HCT116 (cell line): ENCODE data around the gene APBB2. TPM values are rescaled to one million over a fixed set of nuclear protein-coding genes. Genes with fewer than 3 reads are reported as not detected.

Experiments
- ATAC-seq: fragments of 200-7000 bp; cut with Tn5 transposase; 2 replicates; pipeline ENCODE4 v1.9.1; 2020; ENCODE audit warnings: mild to moderate bottlenecking, moderate library complexity
- BruUV-seq: library from RNA; stranded (reverse); fragments of 400-500 nt; replicated peaks from 2 replicates; lab custom pipeline; 2021; lab: Mats Ljungman, UMichigan
- CTCF ChIA-PET: fragments of 300-600 bp; sonication (Branson Sonifier 250); formaldehyde crosslinking; loops from one replicate; lab custom pipeline; 2021; ENCODE audit warnings: antibody characterized with exemption; lab: Charles Lee
- POLR2A ChIA-PET: fragments of 300-600, 350-600 bp; sonication (Branson Sonifier 250); formaldehyde crosslinking; loops from one replicate; lab custom pipeline; 2021; ENCODE audit warnings: antibody characterized with exemption; lab: Charles Lee
- RAD21 ChIA-PET, 2 experiments: fragments of 300-600 bp; sonication (Branson Sonifier 250); formaldehyde crosslinking; loops; one replicate each; lab custom pipeline; 2023; ENCODE audit warnings: low total read pairs in 2 of 2; ENCODE audit not compliant: uncharacterized antibody in 2 of 2, unreplicated experiment in 2 of 2, low non-redundant PET in 1 of 2; lab: Charles Lee
- DNase-seq: peaks from one replicate; pipeline ENCODE4 v3.0.0-alpha.2; 2010; ENCODE audit warnings: low read depth, low spot score
- H2AFZ ChIP-seq: fragments of 200-600 bp; shearing (Covaris generic), sonication (generic); 2 replicates; pipeline ENCODE4 v1.6.1; 2017; ENCODE audit warnings: low read depth, mixed run types, mixed read lengths, antibody characterized with exemption, low read length; ENCODE audit not compliant: poor library complexity, severe bottlenecking
- H3K27ac ChIP-seq: 2 replicates; pipeline ENCODE4 v1.5.1; 2012; ENCODE audit warnings: low read depth, low read length
- H3K27me3 ChIP-seq: fragments of 200-600 bp; sonication (generic); 2 replicates; pipeline ENCODE4 v1.6.1; 2016; ENCODE audit warnings: mixed run types, low read length, mixed read lengths; ENCODE audit not compliant: insufficient read depth
- H3K36me3 ChIP-seq, 2 experiments: fragments of 200-500 bp in 1 of 2; fragments of 200-600 bp in 1 of 2; sonication (Bioruptor generic) in 1 of 2; sonication (generic) in 1 of 2; 2 replicates each; pipeline versions ENCODE4 v1.5.1 to v1.6.1; 2014 to 2016; ENCODE audit warnings: low read length in 2 of 2, inconsistent platforms in 1 of 2, mixed read lengths in 1 of 2, mixed run types in 1 of 2; ENCODE audit not compliant: insufficient read depth in 2 of 2, control insufficient read depth in 1 of 2
- H3K4me1 ChIP-seq, 2 experiments: fragments of 200-600 bp in 1 of 2; sonication (generic) in 1 of 2; 2 replicates each; pipeline versions ENCODE4 v1.5.1 to v1.6.1; 2012 to 2017; ENCODE audit warnings: low read length in 2 of 2, inconsistent platforms in 1 of 2, mild to moderate bottlenecking in 1 of 2, mixed read lengths in 1 of 2, mixed run types in 1 of 2, moderate library complexity in 1 of 2; ENCODE audit not compliant: insufficient read depth in 2 of 2, control insufficient read depth in 1 of 2
- H3K4me2 ChIP-seq: fragments of 200-600 bp; sonication (generic); 2 replicates; pipeline ENCODE4 v1.6.1; 2017; ENCODE audit warnings: mixed run types, low read length, mixed read lengths
- H3K4me3 ChIP-seq, 2 experiments: fragments of 200-600 bp in 1 of 2; sonication (generic) in 1 of 2; replicated peaks in 1 of 2; 2 replicates each; pipeline ENCODE4 v1.5.1; 2011 to 2016; ENCODE audit warnings: low read length in 2 of 2, control low read depth in 1 of 2, low read depth in 1 of 2, mild to moderate bottlenecking in 1 of 2, mixed read lengths in 1 of 2, mixed run types in 1 of 2
- H3K79me2 ChIP-seq: fragments of 200-600 bp; sonication (generic); 2 replicates; pipeline ENCODE4 v1.6.1; 2017; ENCODE audit warnings: mild to moderate bottlenecking, mixed run types, low read length, moderate library complexity, mixed read lengths; ENCODE audit not compliant: insufficient read depth
- H3K9ac ChIP-seq: fragments of 200-600 bp; sonication (generic); 2 replicates; pipeline ENCODE4 v1.6.1; 2016; ENCODE audit warnings: low read length, mixed read lengths
- H3K9me2 ChIP-seq: fragments of 200-600 bp; sonication (generic), shearing (Covaris generic); 2 replicates; pipeline ENCODE4 v1.6.1; 2017; ENCODE audit warnings: mixed run types, mild to moderate bottlenecking, moderate library complexity; ENCODE audit not compliant: insufficient read depth
- H3K9me3 ChIP-seq, 2 experiments: fragments of 200-500 bp in 1 of 2; fragments of 200-600 bp in 1 of 2; sonication (Bioruptor generic) in 1 of 2; sonication (generic) in 1 of 2; 2 replicates each; pipeline ENCODE4 v1.6.1; 2014 to 2017; ENCODE audit warnings: low read length in 2 of 2, mixed read lengths in 2 of 2, inconsistent platforms in 1 of 2, low read depth in 1 of 2, mild to moderate bottlenecking in 1 of 2, mixed run types in 1 of 2, moderate library complexity in 1 of 2; ENCODE audit not compliant: control insufficient read depth in 1 of 2, insufficient read depth in 1 of 2
- H4K20me1 ChIP-seq: fragments of 200-600 bp; sonication (generic), shearing (Covaris generic); 2 replicates; pipeline ENCODE4 v1.6.1; 2017; ENCODE audit warnings: mixed run types, mild to moderate bottlenecking, moderate library complexity; ENCODE audit not compliant: insufficient read depth
- CBX3 ChIP-seq: IDR thresholded peaks from 2 replicates; pipeline ENCODE4 v1.6.1; 2012; ENCODE audit warnings: low read depth
- CEBPB ChIP-seq: IDR thresholded peaks from 2 replicates; pipeline ENCODE4 v1.6.1; 2012; ENCODE audit warnings: low read depth
- EGR1 ChIP-seq: IDR thresholded peaks from 2 replicates; pipeline ENCODE4 v1.6.1; 2012; ENCODE audit warnings: low read depth
- ELF1 ChIP-seq: IDR thresholded peaks from 2 replicates; pipeline ENCODE4 v1.6.1; 2012; ENCODE audit warnings: low read depth, borderline replicate concordance
- EZH2phosphoT487 ChIP-seq: fragments of 200-600 bp; IDR thresholded peaks from 2 replicates; pipeline ENCODE4 v1.6.1; 2018; ENCODE audit warnings: antibody characterized with exemption, borderline replicate concordance
- FOSL1 ChIP-seq: IDR thresholded peaks from 2 replicates; pipeline ENCODE4 v1.6.1; 2012; ENCODE audit warnings: low read depth
- JUND ChIP-seq: IDR thresholded peaks from 2 replicates; pipeline ENCODE4 v1.6.1; 2012
- MAX ChIP-seq: IDR thresholded peaks from 2 replicates; pipeline ENCODE4 v1.6.1; 2012
- POLR2A ChIP-seq: IDR thresholded peaks from 2 replicates; pipeline ENCODE4 v1.7.0; 2011; ENCODE audit warnings: borderline replicate concordance; ENCODE audit not compliant: insufficient read depth, insufficient read length; ENCODE audit errors: extremely low read depth
- RAD21 ChIP-seq: IDR thresholded peaks from 2 replicates; pipeline ENCODE4 v1.6.1; 2012; ENCODE audit warnings: low read depth, mild to moderate bottlenecking
- SIN3A ChIP-seq: IDR thresholded peaks from 2 replicates; pipeline ENCODE4 v1.6.1; 2012; ENCODE audit warnings: low read depth
- SP1 ChIP-seq: IDR thresholded peaks from 2 replicates; pipeline ENCODE4 v1.6.1; 2012; ENCODE audit warnings: low read depth
- TCF7L2 ChIP-seq: IDR thresholded peaks from 2 replicates; pipeline ENCODE4 v1.7.0; 2011; ENCODE audit warnings: borderline replicate concordance, inconsistent platforms; ENCODE audit not compliant: insufficient read depth, insufficient read length; ENCODE audit errors: extremely low read depth
- ZBTB33 ChIP-seq: IDR thresholded peaks from 2 replicates; pipeline ENCODE4 v1.6.1; 2011; ENCODE audit warnings: mild to moderate bottlenecking, low read length, moderate library complexity; ENCODE audit not compliant: insufficient replicate concordance; ENCODE audit errors: extremely low read depth
- ZFX ChIP-seq: fragments of 450-650 bp; IDR thresholded peaks from 2 replicates; pipeline ENCODE4 v1.6.1; 2017
- ZNF274 ChIP-seq: fragments of 200-500 bp; sonication (Bioruptor generic); IDR thresholded peaks from 2 replicates; pipeline ENCODE4 v1.6.1; 2014; ENCODE audit warnings: mild to moderate bottlenecking, low read depth, low read length, inconsistent platforms
- intact Hi-C: fragments of 100-400 bp; cut with micrococcal nuclease; formaldehyde crosslinking; loops from 2 replicates; pipeline ENCODE4 v1.10.0; 2022
- total RNA-seq: library from RNA; stranded (reverse); gene quantifications from one replicate; pipeline ENCODE4 v1.2.1, GENCODE V29; 2021; ENCODE audit not compliant: unreplicated experiment
- TF ChIP-seq, protein P1 (sequence below), 3 experiments: fragments of 200-600 bp in 1 of 3; sonication (generic) in 1 of 3; IDR thresholded peaks in 2 of 3; conservative IDR thresholded peaks in 1 of 3; 2 replicates each; pipeline ENCODE4 v1.5.1; 2012 to 2017; ENCODE audit warnings: low read depth in 2 of 3, low read length in 2 of 3, antibody characterized with exemption in 1 of 3, borderline replicate concordance in 1 of 3, control low read depth in 1 of 3, mild to moderate bottlenecking in 1 of 3, mixed read lengths in 1 of 3, mixed run types in 1 of 3, moderate library complexity in 1 of 3; ENCODE audit not compliant: insufficient read depth in 1 of 3
- TF ChIP-seq, protein P2 (sequence below): IDR thresholded peaks from 2 replicates; pipeline ENCODE4 v1.6.1; 2012
- TF ChIP-seq, protein P3 (sequence below): IDR thresholded peaks from 2 replicates; pipeline ENCODE4 v1.6.1; 2012; ENCODE audit warnings: low read depth

The APBB2 gene
- total RNA-seq, 1 experiment from 2014 or later, result 72.5 TPM

DNA sequence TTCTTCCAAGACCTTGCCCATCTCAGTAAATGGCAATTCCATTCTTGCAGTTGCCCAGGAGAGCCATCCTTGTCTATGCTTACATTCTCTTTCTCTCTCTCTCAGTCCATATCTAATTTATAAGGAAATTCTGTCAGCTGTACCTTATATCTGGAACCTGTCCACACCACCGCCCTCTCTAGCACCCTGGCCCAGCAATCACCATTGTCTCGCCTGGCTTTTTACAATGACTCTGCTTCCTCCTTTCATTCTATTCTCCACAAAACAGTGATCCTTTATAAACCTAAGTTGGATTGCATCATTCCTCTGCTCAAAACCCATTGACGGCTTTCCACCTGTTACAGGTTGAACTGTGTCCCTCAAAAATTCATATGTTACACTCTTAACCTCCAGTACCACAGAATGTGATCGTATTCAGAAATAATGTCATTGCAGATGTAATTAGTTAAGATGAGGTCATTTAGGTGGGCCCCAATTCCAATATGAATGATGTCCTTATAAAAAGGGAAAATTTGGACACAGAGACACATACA is 31.3 kb downstream of the APBB2 start:
- ChIA-PET RAD21 (no interaction called here), POLR2A (no interaction called here), CTCF (no interaction called here)
- no peak for TF ChIP-seq EZH2phosphoT487
- no peak for TF ChIP-seq FOSL1
- no peak for TF ChIP-seq JUND
- TF ChIP-seq CEBPB, result no peak
- TF ChIP-seq, protein P1, sequence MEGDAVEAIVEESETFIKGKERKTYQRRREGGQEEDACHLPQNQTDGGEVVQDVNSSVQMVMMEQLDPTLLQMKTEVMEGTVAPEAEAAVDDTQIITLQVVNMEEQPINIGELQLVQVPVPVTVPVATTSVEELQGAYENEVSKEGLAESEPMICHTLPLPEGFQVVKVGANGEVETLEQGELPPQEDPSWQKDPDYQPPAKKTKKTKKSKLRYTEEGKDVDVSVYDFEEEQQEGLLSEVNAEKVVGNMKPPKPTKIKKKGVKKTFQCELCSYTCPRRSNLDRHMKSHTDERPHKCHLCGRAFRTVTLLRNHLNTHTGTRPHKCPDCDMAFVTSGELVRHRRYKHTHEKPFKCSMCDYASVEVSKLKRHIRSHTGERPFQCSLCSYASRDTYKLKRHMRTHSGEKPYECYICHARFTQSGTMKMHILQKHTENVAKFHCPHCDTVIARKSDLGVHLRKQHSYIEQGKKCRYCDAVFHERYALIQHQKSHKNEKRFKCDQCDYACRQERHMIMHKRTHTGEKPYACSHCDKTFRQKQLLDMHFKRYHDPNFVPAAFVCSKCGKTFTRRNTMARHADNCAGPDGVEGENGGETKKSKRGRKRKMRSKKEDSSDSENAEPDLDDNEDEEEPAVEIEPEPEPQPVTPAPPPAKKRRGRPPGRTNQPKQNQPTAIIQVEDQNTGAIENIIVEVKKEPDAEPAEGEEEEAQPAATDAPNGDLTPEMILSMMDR (IDR thresholded peaks at IDR 0.05 in 2 of 3, conservative IDR thresholded peaks at IDR 0.05 in 1 of 3; ENCODE audit: borderline replicate concordance in 1 of 3, insufficient read depth in 1 of 3, low read depth in 2 of 3, low read length in 2 of 3), result no peak
- TF ChIP-seq, protein P2, sequence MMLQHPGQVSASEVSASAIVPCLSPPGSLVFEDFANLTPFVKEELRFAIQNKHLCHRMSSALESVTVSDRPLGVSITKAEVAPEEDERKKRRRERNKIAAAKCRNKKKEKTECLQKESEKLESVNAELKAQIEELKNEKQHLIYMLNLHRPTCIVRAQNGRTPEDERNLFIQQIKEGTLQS, result no peak
- TF ChIP-seq SP1, result no peak
- no peak for TF ChIP-seq MAX
- TF ChIP-seq EGR1, result no peak
- no peak for TF ChIP-seq RAD21
- TF ChIP-seq CBX3, result no peak
- TF ChIP-seq ELF1, result no peak
- no peak for TF ChIP-seq ZNF274
- no peak for TF ChIP-seq TCF7L2
- TF ChIP-seq POLR2A, result no peak
- TF ChIP-seq ZFX, result no peak
- no peak for TF ChIP-seq SIN3A
- TF ChIP-seq, protein P3, sequence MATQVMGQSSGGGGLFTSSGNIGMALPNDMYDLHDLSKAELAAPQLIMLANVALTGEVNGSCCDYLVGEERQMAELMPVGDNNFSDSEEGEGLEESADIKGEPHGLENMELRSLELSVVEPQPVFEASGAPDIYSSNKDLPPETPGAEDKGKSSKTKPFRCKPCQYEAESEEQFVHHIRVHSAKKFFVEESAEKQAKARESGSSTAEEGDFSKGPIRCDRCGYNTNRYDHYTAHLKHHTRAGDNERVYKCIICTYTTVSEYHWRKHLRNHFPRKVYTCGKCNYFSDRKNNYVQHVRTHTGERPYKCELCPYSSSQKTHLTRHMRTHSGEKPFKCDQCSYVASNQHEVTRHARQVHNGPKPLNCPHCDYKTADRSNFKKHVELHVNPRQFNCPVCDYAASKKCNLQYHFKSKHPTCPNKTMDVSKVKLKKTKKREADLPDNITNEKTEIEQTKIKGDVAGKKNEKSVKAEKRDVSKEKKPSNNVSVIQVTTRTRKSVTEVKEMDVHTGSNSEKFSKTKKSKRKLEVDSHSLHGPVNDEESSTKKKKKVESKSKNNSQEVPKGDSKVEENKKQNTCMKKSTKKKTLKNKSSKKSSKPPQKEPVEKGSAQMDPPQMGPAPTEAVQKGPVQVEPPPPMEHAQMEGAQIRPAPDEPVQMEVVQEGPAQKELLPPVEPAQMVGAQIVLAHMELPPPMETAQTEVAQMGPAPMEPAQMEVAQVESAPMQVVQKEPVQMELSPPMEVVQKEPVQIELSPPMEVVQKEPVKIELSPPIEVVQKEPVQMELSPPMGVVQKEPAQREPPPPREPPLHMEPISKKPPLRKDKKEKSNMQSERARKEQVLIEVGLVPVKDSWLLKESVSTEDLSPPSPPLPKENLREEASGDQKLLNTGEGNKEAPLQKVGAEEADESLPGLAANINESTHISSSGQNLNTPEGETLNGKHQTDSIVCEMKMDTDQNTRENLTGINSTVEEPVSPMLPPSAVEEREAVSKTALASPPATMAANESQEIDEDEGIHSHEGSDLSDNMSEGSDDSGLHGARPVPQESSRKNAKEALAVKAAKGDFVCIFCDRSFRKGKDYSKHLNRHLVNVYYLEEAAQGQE, result no peak
- no peak for TF ChIP-seq ZBTB33
- H2AFZ ChIP-seq, result no peak overlapping the region
- ATAC-seq, result no peak
- H4K20me1 ChIP-seq, result peaks cover 11% of the 10 kb centered on the region; the same call in 1 of the 2 replicates
- H3K4me1 ChIP-seq, result peaks cover 2 to 29% of the 10 kb centered on the region in 2 experiments; a peak in 3 of 4 replicates
- H3K9me3 ChIP-seq, result no peaks in the 10 kb centered on the region
- intact Hi-C loops, result no loop called here
- peaks cover 100% of the 10 kb centered on the region for H3K79me2 ChIP-seq
- no peaks in the 10 kb centered on the region for H3K27me3 ChIP-seq
- no peak overlapping the region for H3K27ac ChIP-seq
- DNase-seq, result no peak
- no peaks in the 10 kb centered on the region for H3K36me3 ChIP-seq
- H3K4me2 ChIP-seq, result no peak overlapping the region
- H3K4me3 ChIP-seq, result no peak overlapping the region
- no TSS peak for BruUV-seq
- no peaks in the 10 kb centered on the region for H3K9me2 ChIP-seq
- H3K9ac ChIP-seq, result no peak overlapping the region
